Ecto neural progenitor cell (in vitro differentiated cells): ENCODE measurements around the gene EPB41L2.

ENCODE experiments used
- DNase-seq: peaks from one replicate; pipeline ENCODE4 v3.0.0-alpha.2; 2018; ENCODE audit warnings: low spot score

The EPB41L2 gene

GRCh38 chr6:130864344-130864743, 198.7 kb downstream of the EPB41L2 start:
- no peak for DNase-seq

DNA sequence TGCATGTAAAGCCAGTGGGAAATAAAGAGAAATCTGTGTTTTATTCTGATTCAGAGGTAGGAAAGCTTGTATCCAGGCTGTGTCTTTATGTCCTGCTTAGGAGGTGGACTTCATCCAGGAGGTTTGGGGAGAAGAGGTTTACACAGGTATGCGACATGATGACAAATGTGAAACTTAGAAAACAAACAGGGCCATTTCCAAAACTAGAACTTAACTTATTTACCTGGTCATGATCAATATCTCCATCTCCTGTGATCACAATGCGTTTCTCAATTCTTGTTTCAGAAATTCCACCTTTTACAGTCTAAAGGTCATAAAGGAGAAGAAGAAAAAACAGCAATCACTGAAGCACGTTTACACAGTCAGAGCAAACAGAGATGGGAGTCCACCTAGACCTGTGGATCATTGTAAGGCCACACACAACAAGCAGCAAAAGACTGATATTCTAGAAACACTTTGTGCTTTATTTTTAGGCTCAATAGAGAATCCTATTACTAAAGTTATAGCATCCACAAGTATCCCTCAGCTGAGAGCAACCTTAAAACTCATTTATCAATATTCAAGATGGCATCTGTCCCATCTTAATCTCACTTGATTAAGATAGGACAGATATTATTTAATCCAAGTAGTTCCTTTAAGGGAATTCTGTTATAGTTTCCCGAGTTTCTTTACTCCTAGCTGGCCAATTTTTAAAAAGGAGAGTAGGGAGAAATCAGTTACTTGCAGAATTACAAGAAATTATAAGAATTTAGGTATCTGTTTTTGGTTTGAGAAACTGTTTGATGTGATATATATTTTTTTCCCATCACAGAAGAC, 199.4 kb downstream of the EPB41L2 start:
- no peak for DNase-seq

DNA sequence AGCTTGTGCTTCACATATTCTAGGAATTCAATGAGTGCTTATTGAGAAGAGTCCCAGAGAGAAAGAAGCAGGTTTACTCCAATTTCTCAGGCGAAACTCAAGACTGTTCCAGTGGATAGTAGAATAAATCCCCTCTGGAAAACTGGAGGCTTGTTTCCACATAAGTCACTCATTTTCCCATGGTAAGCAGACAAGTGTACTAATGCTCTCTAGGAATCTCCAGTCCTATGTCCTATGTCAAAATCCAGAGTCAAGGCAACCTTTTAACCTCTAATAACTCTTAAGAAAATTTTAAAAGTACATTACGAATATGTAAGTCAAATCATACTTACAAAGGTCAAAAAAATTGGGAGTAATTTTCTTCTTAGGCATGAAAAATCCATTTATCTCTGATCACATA, 200.7 kb downstream of the EPB41L2 start:
- no peak for DNase-seq

GRCh38 chr6:130859161-130859867, 203.7 kb downstream of the EPB41L2 start:
- DNase-seq, result no peak

- no peak for DNase-seq
Measured at GRCh38 chr6:130858498-130859160, 204.4 kb downstream of the EPB41L2 start.

DNA sequence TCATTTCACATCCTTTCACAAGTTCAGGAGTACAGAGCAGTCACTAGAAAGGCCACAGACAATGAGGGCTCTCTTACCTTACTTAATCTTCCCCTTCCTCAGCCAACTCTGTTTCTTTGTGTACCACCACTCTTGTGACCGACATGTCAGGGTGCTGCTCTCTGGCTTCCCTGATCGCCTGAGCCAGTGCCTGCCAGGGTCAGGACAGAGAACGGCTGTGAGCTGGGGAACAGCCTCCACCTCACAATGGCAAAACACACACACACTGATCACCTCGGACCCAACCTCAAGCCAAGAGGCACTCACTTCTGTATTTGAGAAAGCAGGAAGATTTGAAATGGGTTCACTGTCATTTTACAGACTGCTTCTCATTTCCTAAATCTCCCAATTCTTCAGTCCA, 205.0 kb downstream of the EPB41L2 start:
- no peak for DNase-seq

DNA sequence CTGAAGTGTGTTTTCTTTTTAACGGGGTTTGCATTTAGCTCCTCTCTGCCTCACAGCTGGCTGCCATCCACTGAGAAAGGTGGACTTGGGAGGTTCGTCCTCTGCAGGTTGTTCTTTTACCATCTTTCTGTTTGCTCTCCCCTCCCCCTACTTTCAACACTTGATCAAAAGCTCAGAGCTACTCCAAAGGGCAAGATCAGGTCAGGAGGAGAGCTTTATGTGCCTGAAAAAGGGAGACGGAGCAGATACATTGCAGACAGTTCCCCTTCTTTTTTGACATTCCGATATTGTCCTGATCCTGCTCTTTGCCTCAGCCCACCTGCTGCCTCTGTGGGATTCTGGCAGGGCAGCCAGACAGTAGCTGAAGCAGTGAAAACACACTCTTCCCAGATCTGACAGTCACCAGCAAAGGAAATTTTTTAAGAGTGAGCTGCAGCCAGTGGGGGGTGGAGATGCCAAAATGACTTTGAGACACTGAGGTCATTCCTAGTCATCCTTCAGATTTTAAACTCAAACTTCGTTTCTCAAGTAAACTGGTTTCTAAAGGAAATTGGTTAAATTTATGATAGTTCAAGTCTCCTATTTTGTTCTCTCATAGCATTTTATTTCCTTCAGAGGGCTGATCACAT, 209.4 kb downstream of the EPB41L2 start:
- DNase-seq, result no peak

DNA sequence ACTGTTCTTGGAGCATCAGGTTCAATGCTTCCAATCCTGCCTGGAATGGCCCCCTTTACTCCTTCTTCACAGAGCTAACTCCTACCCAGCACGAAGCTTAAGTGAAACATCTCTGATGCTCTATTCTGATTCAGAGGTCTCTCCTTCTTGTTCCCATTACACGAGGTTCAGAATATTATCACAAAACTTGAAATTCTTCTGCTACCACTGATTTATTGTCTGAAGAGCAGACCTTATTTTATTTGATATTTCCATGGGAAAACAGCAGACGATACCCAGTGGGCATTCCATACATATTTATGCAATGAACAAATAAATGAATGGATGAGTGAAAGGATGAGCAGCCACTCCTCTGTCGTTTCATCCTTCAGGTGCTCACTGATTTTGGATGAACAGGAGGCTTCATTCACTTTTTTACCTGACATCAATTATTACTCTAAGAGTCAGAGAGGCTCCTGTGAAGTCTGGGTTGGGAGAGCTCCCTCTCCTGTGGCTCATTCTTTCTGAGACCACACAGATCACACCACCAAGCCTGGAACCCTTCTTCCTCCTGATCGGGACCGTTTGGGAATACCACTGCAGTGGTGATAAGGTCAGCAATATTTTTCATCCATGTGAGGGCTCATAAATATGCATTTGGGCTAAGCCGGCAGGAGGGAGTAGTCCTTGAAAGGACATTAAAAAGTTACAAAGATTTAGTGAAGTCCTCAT, 210.0 kb downstream of the EPB41L2 start:
- no peak for DNase-seq

- DNase-seq, result no peak
Measured at GRCh38 chr6:130851026-130851425, 212.0 kb downstream of the EPB41L2 start.

- no peak for DNase-seq
Measured at GRCh38 chr6:130849594-130849993, 213.5 kb downstream of the EPB41L2 start.

- no peak for DNase-seq
Measured at GRCh38 chr6:130848945-130849344, 214.1 kb downstream of the EPB41L2 start.

GRCh38 chr6:130847001-130847910, 215.8 kb downstream of the EPB41L2 start:
- no peak for DNase-seq

DNA sequence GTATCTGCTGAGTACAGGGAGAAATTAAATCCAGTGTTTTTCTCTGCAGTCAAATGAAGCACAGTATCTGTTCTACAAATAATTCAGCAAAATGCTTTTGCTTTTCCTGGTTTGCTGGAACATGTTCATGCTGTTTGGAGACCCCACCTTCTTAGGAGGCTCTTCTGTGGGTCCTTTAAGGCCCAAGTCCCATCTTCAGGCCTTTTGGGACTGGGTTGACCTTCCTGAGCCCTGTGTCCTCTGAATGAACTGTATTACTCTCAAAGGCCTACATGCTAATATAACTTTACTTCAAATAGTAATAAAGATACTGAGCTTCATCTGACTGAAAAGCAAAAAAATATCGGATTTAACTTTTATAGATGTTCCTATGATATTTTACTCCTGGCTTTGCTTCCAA, 216.5 kb downstream of the EPB41L2 start:
- DNase-seq, result no peak

DNA sequence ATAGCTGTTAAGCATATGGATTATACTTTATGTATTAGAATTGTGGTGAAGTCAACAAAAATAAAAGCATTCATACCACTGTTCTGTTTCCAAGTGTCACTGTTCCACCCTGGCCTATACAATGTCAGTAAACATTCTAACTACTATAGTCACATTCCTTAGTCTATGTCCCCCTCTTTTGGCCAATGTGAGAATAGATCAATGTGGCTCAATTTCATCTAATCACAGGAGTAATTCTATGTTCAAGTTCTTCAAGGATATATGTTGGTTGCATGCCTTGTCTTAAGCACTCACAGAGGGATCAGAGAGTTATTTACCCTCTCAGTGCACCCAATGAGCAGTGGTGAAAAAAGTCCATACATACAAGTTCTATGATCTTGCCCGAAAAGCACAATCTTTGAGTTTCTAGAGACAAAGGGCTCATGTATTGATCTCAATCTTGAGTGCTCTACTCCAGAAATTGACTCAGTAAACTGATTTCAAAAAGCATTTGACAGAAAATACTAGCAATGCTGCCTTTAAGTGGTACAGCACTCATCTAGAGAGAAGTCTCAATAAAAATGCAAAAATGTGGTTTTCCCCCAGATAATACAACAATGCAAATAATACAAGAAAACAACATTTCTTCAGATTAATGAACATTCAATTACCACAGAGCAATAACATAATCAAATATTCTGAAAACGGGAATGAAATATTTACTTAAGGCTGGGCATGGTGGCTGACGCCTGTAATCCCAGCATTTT, 219.3 kb downstream of the EPB41L2 start:
- DNase-seq, result no peak

DNA sequence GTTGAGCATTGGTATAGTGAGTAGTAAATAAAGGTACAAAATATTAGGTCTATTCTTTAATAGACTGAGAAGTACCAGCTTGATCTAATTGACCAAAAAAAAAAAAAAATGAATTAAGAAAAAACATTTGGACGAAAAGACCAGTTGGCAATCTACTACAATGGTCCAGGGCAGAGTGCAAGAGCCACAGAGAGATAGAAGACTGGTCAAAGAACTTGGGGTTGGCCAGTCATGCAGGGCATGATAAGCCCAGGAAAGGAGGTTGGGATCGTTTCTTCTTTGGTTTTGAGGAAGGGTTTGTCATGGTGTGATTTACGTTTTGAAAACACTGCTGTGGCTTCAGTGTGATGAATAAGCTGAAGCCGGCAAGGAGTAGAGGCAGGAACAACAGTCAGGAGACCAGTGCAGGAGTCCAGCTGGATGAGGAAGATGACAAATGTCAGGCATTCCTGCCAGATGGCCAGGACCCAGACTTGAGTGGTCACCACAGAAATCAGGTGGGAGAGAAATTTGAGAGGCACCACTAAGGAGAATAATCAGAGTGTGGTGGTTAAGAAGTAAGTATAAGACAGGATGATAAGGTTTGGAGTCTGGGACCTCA, 221.8 kb downstream of the EPB41L2 start:
- DNase-seq, result no peak

DNA sequence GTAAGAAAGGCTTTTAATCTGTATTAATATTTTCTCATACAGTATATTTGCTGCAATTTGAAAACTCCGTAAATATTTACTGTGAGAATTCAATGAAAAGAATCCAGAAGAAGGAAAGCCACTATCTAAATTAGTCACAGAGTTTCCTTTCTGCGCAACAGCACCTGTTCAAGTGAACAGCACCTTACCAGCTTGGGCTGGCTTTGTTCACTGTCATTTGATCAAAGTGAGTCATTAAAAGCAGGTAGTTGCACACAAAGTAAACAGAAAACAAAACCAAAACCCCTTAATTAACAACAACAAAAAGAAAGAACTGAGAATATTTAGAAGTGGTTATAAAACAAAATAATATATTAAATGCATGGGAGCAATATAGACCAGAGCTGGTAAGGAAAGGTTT, 223.0 kb downstream of the EPB41L2 start:
- DNase-seq, result no peak

DNA sequence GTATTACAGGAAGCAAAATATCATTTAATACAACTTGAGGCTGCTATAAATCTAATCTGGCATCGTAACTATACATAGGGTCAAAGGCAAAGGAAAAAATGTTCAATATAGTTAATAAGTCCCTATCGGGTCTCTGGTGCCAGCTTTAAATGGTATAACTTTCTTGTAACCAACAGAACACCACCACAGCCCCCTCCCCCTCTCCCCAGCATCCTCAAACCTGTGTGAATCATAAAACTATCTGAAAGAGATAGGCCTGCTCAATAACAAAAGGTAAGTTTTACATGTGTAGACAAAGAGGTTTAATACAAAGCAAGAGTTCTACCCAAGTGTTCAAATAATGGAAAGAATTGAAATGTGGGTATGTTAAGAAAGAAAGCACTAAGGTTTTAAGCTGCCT, 223.7 kb downstream of the EPB41L2 start:
- no peak for DNase-seq

- no peak for DNase-seq
Measured at GRCh38 chr6:130838951-130839350, 224.1 kb downstream of the EPB41L2 start.

DNA sequence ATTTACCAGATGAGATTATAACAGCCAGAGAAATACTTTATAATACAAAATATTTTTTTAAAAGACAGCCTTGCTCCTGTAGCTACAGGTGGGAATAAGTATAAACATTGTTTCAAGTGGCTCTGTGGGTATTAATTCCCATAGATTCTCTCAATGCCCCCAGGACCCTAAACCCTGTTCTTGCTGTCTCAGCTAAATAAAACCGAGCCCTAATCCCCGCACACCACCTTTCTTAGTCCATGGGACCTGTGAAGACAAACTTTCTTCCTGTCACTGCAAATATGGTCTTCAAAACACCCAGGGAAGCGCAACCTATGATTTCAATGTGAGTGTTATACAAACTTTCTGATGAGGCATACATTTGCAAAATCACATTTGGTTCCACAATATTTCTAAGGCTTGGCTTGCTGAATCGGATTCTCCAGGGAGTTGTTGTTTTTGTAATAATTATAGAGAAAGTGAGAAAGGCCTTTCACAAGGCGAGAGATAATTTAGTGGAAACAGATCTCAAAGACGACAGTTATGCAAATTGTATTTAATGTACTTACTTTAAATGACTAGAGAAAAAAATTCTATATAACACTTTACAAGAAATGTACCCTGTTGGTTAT, 224.7 kb downstream of the EPB41L2 start:
- no peak for DNase-seq
